Measurements from ENCODE around the gene MRPL42.
"Not testable (repeated sequence)": the region's sequence is repeated elsewhere in the genome, so short reads cannot be mapped to it uniquely, and the experiment has no call there.

The MRPL42 gene

GRCh38 chr12:93443576-93443975 is 23.7 kb upstream of the MRPL42 start:
- DNase-seq (ENCODE audit: low read depth in 1 of 2, low spot score in 1 of 2), result no peak

GRCh38 chr12:93447555-93448290 is 19.6 kb upstream of the MRPL42 start:
- DNase-seq (ENCODE audit: low read depth in 1 of 2, low spot score in 1 of 2), result no peak

- no peak for DNase-seq (ENCODE audit: low read depth in 1 of 2, low spot score in 1 of 2)
These were observed 18.5 kb upstream of the MRPL42 start for GRCh38 chr12:93448796-93449195.

GRCh38 chr12:93449277-93449676 is 18.0 kb upstream of the MRPL42 start:
- no peak for DNase-seq (ENCODE audit: low read depth in 1 of 2, low spot score in 1 of 2)

GRCh38 chr12:93451423-93452158 is 15.7 kb upstream of the MRPL42 start:
- DNase-seq (ENCODE audit: low read depth in 1 of 2, low spot score in 1 of 2), result no peak

GRCh38 chr12:93453633-93454032 is 13.7 kb upstream of the MRPL42 start:
- DNase-seq (ENCODE audit: low read depth in 1 of 2, low spot score in 1 of 2), result no peak

GRCh38 chr12:93456077-93456476 is 11.2 kb upstream of the MRPL42 start:
- DNase-seq (ENCODE audit: low read depth in 1 of 2, low spot score in 1 of 2), result no peak

GRCh38 chr12:93459097-93459496 is 8.2 kb upstream of the MRPL42 start:
- no peak for DNase-seq (ENCODE audit: low read depth in 1 of 2, low spot score in 1 of 2)

GRCh38 chr12:93460003-93460402 is 7.3 kb upstream of the MRPL42 start:
- DNase-seq (ENCODE audit: low read depth in 1 of 2, low spot score in 1 of 2), result no peak

GRCh38 chr12:93460902-93461301 is 6.4 kb upstream of the MRPL42 start:
- DNase-seq (ENCODE audit: low read depth in 1 of 2, low spot score in 1 of 2), result no peak

- DNase-seq (ENCODE audit: low read depth in 1 of 2, low spot score in 1 of 2), result no peak
These were observed 5.8 kb upstream of the MRPL42 start for GRCh38 chr12:93461503-93461902.

- DNase-seq (ENCODE audit: low read depth in 1 of 2, low spot score in 1 of 2), result no peak
These were observed 1.5 kb upstream of the MRPL42 start for GRCh38 chr12:93465841-93466240.

- no peak for DNase-seq (ENCODE audit: low read depth in 1 of 2, low spot score in 1 of 2)
These were observed 526 bp upstream of the MRPL42 start for GRCh38 chr12:93466625-93467350.

GRCh38 chr12:93468008-93468371 is 676 bp downstream of the MRPL42 start:
- DNase-seq (ENCODE audit: low read depth in 1 of 2, low spot score in 1 of 2), result no peak

GRCh38 chr12:93469386-93469785 is 2.1 kb downstream of the MRPL42 start:
- no peak for DNase-seq (ENCODE audit: low read depth in 1 of 2, low spot score in 1 of 2)

GRCh38 chr12:93476555-93476954 is 9.2 kb downstream of the MRPL42 start:
- DNase-seq (ENCODE audit: low read depth in 1 of 2, low spot score in 1 of 2), result no peak

GRCh38 chr12:93482721-93483120 is 15.4 kb downstream of the MRPL42 start:
- DNase-seq (ENCODE audit: low read depth in 1 of 2, low spot score in 1 of 2), result no peak

- DNase-seq (ENCODE audit: low read depth in 1 of 2, low spot score in 1 of 2), result no peak
These were observed 16.0 kb downstream of the MRPL42 start for GRCh38 chr12:93483151-93483807.

- no peak for DNase-seq (ENCODE audit: low read depth in 1 of 2, low spot score in 1 of 2)
These were observed 17.1 kb downstream of the MRPL42 start for GRCh38 chr12:93484315-93484981.

GRCh38 chr12:93492808-93493207 is 25.5 kb downstream of the MRPL42 start:
- DNase-seq (ENCODE audit: low read depth in 1 of 2, low spot score in 1 of 2), result not testable (repeated sequence)

- DNase-seq (ENCODE audit: low read depth in 1 of 2, low spot score in 1 of 2), result no peak
These were observed 26.8 kb downstream of the MRPL42 start for GRCh38 chr12:93494096-93494495.

Data from activated CD4-positive, alpha-beta T cell treated with anti-CD3 and anti-CD28 coated beads, Interleukin-2, amount 50 U/mL, for 24 hours (primary cell).